Tibial artery (tissue), 4 donors: ENCODE data around the gene CHAC1.

Experiments used
- DNase-seq, 2 donors: peaks; one replicate each; pipeline ENCODE4 v3.0.0-alpha.2; 2019
- H3K27ac ChIP-seq, 2 donors: fragments of 200-600 bp; sonication (generic) in 1 of 2; 1 replicate in 1 of 2; 2 replicates in 1 of 2; pipeline ENCODE4 v1.5.1; 2018 to 2019; ENCODE audit warnings: mild to moderate bottlenecking in 1 of 2
- H3K27me3 ChIP-seq, 2 donors: fragments of 200-600 bp; sonication (generic) in 1 of 2; one replicate each; pipeline versions ENCODE4 v1.5.1 to v1.6.0; 2016 to 2019
- H3K36me3 ChIP-seq, 3 donors: fragments of 200-600 bp; sonication (generic) in 2 of 3; one replicate each; pipeline ENCODE4 v1.5.1; 2016 to 2019; ENCODE audit warnings: mild to moderate bottlenecking in 2 of 3
- H3K4me1 ChIP-seq, 4 donors: fragments of 200-600 bp; sonication (generic) in 2 of 4; 1 replicate in 3 of 4; 2 replicates in 1 of 4; pipeline ENCODE4 v1.5.1; 2016 to 2019
- H3K4me3 ChIP-seq, 2 donors: fragments of 200-600 bp; sonication (generic) in 1 of 2; 1 replicate in 1 of 2; 2 replicates in 1 of 2; pipeline ENCODE4 v1.5.1; 2018 to 2019; ENCODE audit warnings: mild to moderate bottlenecking in 2 of 2
- H3K9me3 ChIP-seq, 3 donors: fragments of 200-600 bp; sonication (generic) in 1 of 3; one replicate each; pipeline ENCODE4 v1.5.1; 2016 to 2019
- CTCF ChIP-seq, 2 experiments: fragments of 200-600 bp in 1 of 2; fragments of 450-650 bp in 1 of 2; IDR thresholded peaks; one replicate each; pipeline ENCODE4 v1.5.1; 2017 to 2019; ENCODE audit warnings: antibody characterized with exemption in 2 of 2, mild to moderate bottlenecking in 1 of 2, moderate library complexity in 1 of 2
- intact Hi-C: fragments of 100-400 bp; cut with DNase I; formaldehyde crosslinking; loops from one replicate; pipeline ENCODE4 v1.15.0; 2023; ENCODE audit warnings: low total_unique reads

CHAC1 gene

GRCh38 chr15:40992825-40993224 lies 39.6 kb downstream of the CHAC1 start:
- H3K9me3 ChIP-seq = no peaks in the 10 kb centered on the region
- no peak for TF ChIP-seq CTCF (IDR thresholded peaks at IDR 0.05)
- H3K36me3 ChIP-seq = peaks cover 35 to 47% (median 47%) of the 10 kb centered on the region in 3 donors
- intact Hi-C loops = no loop called here
- peak overlapping the region in 1 of 2 donors; percentile 47 for H3K27ac ChIP-seq
- peaks cover 0 to 19% (median 6%) of the 10 kb centered on the region in 4 donors for H3K4me1 ChIP-seq
- no peaks in the 10 kb centered on the region for H3K27me3 ChIP-seq
- DNase-seq = no peak
- no peak overlapping the region for H3K4me3 ChIP-seq

- no peak overlapping the region for H3K27ac ChIP-seq
- intact Hi-C loops = no loop called here
- H3K9me3 ChIP-seq = no peaks in the 10 kb centered on the region
- no peak for DNase-seq
- peaks cover 0 to 19% (median 6%) of the 10 kb centered on the region in 4 donors for H3K4me1 ChIP-seq
- no peak for TF ChIP-seq CTCF (IDR thresholded peaks at IDR 0.05)
- peaks cover 30 to 53% (median 42%) of the 10 kb centered on the region in 3 donors for H3K36me3 ChIP-seq
- no peaks in the 10 kb centered on the region for H3K27me3 ChIP-seq
- H3K4me3 ChIP-seq = no peak overlapping the region
Observed at GRCh38 chr15:40995656-40996055, 42.4 kb downstream of the CHAC1 start.

- H3K4me1 ChIP-seq = peaks cover 0 to 11% (median 5%) of the 10 kb centered on the region in 4 donors
- no peak for DNase-seq
- TF ChIP-seq CTCF (IDR thresholded peaks at IDR 0.05) = no peak
- H3K9me3 ChIP-seq = no peaks in the 10 kb centered on the region
- intact Hi-C loops = no loop called here
- H3K27ac ChIP-seq = no peak overlapping the region
- no peaks in the 10 kb centered on the region for H3K27me3 ChIP-seq
- H3K36me3 ChIP-seq = peaks cover 29 to 57% (median 31%) of the 10 kb centered on the region in 3 donors
- H3K4me3 ChIP-seq = no peak overlapping the region
Observed at GRCh38 chr15:40999190-40999589, 45.9 kb downstream of the CHAC1 start.

GRCh38 chr15:41001524-41002214 lies 48.4 kb downstream of the CHAC1 start:
- H3K27me3 ChIP-seq = no peaks in the 10 kb centered on the region
- peaks cover 0 to 20% (median 7%) of the 10 kb centered on the region in 4 donors for H3K4me1 ChIP-seq
- peak overlapping the region; percentile 1 to 26 for H3K27ac ChIP-seq
- intact Hi-C loops = no loop called here
- TF ChIP-seq CTCF (IDR thresholded peaks at IDR 0.05) = no peak
- H3K36me3 ChIP-seq = peaks cover 14 to 44% (median 20%) of the 10 kb centered on the region in 3 donors
- no peaks in the 10 kb centered on the region for H3K9me3 ChIP-seq
- DNase-seq = no peak
- no peak overlapping the region for H3K4me3 ChIP-seq

- Histone ChIP-seq H3K27ac (no peak overlapping the region), H3K27me3 (no peaks in the 10 kb centered on the region), H3K4me3 (no peak overlapping the region), H3K4me1 (peaks cover 0 to 22% (median 7%) of the 10 kb centered on the region in 4 donors), H3K36me3 (peaks cover 7 to 44% (median 12%) of the 10 kb centered on the region in 3 donors), H3K9me3 (no peaks in the 10 kb centered on the region)
- DNase-seq = no peak
- intact Hi-C loops = no loop called here
- TF ChIP-seq CTCF (IDR thresholded peaks at IDR 0.05) = no peak
Observed at GRCh38 chr15:41004490-41004889, 51.2 kb downstream of the CHAC1 start.
